IPS DF 19.7 (cell line): ENCODE measurements around the gene DBF4B.
"Not testable (repeated sequence)": the region's sequence is repeated elsewhere in the genome, so short reads cannot be mapped to it uniquely, and the experiment has no call there.

Experiments
- DNase-seq: peaks from one replicate; pipeline ENCODE4 v3.0.0-alpha.2; 2013; ENCODE audit warnings: low read depth, low spot score

DBF4B gene, protein sequence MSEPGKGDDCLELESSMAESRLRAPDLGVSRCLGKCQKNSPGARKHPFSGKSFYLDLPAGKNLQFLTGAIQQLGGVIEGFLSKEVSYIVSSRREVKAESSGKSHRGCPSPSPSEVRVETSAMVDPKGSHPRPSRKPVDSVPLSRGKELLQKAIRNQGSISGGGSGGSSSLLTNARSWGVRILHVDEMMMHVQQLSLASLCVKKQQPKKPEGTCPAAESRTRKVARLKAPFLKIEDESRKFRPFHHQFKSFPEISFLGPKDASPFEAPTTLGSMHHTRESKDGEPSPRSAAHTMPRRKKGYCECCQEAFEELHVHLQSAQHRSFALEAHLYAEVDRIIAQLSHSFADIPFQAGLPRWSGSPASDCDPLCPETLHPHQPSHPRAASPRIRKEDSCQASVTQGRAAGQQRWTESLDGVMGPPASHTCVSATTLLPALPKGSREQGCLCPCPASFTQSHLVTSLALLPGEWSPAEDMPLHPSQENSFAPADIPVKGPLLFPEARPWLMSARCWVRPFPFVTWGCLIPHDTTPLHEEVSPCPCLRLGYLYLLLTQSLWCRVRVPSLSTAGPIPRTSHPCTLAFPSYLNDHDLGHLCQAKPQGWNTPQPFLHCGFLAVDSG

DNA sequence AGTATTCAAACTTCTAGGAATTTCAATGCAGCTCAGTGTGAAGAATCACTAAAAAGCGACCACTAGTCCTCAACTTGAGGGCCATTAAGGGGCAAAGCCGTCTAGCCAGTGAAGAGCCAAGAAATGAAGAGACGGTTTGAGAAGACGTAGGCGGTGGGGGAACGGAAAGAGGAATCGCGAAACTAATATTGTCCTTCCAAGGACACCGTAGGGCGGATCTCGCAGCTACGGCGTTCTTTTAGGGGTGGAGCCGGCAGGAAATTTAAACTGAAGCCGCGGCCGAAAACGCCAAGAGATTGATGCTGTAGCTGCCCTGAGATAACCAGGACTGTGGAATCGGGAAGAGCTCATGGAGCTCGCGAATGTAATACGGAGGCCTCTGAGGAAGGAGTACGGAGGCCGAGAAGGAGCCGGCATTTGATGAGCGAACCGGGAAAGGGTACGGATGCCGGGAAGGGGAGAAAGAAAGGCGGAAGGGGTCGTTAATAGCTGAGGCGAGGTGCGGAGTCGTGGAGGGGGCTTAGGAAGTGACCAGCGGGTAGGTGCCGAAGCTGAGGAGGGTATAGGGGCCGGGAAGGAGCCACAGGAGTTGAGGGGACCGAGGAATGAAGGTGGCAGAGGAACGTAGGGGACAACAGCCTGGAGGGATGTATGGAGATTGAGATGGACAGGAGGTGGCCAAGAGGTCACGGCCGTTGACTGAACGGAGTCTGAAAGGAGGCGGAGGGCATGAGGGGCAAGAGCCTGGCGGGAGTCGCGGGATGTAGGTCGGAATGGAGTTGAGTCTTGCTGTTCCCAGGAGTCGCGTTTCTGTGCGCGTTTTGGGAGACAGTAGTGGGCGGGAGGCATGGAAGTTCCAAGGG lies at the start of gene DBF4B:
Gene DBF4B (plus strand): TSS at position 265 of the 863 bp plus-strand sequence. CDS start 156 bp downstream, at position 421.
- peak; percentile 88 for DNase-seq

DNA sequence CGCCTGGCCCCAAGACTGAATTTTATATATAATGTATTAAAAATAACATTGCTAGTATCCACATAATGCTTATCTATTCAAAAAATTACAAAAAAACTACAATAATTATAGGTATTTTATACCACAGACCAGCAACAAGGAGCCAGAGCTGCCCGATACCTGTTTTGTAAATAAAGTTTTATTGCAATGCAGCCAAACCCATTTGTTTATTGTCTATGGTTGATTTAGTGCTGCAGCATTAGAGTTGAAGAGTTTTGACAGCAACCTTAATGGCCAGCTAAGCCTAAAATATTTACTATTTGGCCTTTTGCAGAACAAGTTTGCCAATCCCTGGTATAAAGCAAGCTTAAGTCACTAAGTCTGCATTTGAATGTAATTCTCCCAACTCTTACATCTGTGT lies 46.6 kb upstream of the DBF4B start:
- no peak for DNase-seq

DNA sequence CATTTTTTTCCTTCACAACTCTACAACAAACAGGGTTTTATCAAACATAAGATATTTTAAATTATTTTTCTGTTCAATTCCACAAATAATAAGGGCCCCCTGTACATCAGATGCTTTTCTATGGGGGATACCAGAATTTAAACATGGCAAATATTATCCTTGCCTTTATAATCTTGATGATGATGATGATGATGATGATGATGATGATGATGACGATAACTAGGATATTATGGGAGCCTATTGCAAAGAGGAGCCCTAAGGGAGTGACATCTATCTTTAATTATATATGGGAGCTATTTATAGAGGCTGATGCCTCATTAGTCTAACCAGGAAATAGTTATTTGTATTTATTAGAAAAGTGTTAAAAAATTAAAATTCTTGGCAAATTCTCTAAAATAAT lies 45.4 kb upstream of the DBF4B start:
- no peak for DNase-seq

DNA sequence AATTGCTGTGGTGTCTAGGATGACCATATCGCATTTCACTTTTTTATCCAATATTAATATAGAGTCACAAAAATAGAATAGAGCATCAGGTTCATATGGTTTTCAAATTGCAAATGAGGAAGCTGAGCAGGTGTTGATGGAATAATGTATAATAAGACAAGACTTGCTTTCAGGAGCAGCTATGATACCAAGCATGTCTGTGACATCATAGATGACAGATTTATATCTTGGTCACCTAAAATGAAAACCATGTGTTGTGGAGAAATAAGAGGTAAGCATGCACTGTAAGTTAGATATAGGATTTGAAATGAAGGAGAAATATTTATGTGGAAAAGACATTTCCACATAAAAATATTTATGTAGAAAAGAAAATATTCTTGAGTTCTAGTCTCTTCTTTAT lies 43.6 kb upstream of the DBF4B start:
- DNase-seq: no peak

DNA sequence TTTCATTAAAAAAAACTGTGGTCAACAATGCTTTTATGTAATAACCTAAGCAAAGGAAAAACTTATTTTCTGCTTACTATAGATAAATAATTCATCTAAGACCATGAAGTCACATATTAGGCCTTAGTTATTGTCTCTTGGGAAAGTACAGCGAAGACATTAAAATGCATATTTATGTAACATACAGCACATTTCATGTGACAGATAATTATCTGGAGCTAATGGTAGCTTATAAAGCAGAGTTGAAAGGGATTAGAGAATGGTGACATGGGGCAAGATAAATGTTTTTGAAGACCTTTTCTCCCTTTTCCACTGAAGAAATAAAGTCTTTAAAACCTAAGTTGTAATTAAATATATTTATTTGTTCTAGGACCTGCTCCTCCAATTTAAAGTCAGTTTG lies 42.5 kb upstream of the DBF4B start:
- DNase-seq: no peak

DNA sequence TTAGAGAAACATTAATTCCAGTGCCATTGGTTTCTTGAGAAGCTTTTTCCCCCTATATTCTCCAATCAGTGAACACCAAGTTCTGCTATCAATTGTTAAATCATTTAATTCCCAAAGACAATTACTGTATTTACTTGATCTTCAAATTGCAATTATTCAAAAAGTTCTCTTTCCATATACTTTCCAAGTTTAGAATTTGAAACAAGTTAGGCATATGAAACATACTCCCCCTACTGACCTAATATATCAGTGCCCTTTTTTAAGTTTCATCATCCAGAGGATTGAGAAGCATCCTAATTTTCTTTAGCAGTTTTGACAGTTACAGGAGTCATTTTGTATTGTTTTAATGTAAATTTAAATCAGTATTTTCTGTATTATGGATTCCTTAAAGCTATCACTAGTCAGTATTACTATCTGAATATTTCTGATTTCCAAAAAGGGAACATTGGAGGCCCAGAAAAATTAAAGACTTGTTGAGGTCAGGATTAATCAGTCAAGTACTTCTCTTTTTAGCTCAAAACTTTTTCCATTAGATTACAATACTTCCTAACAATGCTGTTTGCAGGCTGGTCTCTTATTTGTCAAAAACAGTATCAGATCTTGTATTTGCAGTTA lies 35.9 kb upstream of the DBF4B start:
- no peak for DNase-seq

DNA sequence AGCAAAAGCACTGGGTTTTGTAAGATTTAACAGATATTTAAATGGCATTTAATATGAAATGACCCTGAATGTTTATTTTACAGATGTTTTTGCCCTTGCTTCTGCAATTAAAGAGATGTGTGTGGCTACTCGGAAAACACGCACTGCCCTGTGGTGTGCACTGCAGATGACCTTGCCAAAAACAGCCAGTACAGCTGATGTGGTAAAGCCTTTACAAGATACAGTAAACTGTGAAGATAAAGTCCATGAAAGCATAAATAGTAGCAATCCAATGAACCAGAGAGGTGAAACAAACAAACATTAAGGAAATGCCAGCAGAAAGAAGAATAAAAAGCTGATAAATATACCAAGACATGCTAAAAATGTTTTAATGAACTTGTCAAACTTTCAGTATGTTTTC lies 34.6 kb upstream of the DBF4B start:
- DNase-seq: no peak

DNA sequence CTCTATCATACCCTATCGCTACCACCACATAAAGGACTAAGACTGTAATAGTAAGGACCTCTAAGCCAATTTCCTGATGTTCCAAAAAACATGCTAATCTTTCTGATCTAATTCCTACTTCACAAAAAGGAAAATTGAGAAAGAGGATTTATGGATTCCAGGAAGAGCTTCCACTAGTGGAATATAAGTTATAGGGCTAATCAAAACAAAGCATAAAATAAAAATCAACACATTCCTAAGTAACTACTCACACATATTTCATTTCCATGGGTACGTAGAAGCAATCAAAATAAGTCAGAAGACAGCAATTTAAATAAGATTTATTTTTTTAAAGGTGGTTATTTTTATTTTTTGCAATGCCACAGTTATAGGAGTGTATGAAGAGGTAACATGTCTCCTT lies 31.3 kb upstream of the DBF4B start:
- DNase-seq: no peak

DNA sequence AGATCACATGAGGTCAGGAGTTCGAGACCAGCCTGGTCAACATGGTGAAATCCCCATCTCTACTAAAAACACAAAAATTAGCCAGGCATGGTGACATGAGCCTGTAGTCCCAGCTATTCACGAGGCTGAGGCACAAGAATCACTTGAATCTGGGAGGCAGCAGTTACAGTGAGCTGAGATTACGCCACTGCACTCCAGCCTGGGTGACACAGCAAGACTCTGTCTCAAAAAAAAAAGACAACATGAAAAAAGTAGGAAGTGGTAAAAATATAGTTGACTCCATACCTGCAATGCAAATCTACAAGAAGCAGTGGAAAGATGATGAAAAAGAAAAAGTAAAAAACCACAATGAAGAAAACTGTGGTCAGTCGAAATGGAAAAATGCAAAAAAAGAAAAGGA lies 25.2 kb upstream of the DBF4B start:
- DNase-seq: not testable (repeated sequence)

DNA sequence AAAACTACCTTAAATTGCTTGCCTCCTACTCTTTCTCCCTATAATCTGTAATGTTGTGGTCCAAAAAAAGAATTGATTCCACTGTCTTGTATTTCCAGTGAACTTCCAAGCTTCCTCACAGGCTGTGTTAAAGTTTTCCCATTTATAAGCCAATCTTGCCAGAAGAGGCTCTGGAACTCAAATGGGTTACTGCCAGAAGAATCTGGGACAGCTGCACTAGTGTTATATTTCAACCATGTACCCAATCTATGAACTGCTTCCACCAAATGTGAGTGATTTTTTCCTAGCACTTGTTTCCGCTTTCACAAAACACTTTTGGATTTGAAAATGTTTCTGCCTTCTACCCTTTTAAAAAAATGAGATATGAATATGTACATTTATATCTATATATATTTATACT lies 20.7 kb upstream of the DBF4B start:
- DNase-seq: no peak

DNA sequence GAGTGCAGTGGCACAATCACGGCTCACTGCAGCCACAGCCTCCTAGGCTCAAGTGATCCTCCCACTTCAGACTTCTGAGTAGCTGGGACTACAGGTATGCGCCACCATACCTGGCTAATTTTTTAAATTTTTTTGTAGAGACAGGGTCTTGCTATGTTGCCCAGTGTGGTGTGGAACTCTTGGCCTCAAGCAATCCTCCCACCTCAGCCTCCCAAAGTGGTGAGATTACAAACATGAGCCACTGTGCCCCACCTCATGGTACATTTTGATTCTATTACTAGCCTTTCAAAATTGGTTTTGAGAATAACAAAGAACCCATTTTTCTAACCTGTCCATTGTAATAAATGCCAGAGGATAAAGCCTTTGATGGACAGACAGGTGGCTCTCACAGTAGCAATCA lies 20.3 kb upstream of the DBF4B start:
- DNase-seq: no peak

DNA sequence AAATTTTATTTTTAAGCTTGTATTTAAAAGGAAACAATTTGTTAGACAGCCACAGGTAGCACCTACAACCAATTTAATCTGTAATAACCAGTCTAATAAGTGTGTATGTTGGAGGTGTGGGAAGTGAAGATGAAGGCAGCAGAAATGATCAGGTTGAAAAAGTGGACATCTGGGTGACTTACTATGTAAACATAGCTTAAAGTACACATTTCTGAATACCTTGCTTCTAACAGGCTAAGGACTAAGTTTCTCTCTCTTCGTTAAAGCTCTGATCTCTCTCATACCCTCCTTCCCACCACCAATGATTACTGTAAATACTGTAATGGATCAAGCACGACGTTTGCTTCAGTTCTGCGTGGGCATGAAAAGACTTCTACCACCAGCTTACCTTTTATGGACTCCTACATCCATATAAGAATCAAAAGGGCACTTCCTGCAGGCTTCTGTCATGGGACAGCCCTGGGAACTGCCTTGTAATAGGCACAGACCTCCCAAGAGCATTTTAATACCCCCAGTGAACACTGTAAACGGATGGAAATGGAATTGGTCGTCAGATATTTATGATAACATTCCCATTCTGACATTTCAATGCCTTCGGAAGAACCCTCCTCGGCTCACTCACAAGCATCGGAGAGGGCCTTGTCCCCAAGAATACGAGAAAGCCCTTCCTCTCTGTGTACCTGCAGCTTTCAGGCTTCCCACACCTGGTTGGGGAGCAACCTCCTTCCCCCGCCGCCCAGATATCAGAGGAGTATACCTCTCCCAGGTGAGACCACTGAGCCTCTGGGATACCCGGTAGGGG lies 19.6 kb upstream of the DBF4B start:
- DNase-seq: no peak

DNA sequence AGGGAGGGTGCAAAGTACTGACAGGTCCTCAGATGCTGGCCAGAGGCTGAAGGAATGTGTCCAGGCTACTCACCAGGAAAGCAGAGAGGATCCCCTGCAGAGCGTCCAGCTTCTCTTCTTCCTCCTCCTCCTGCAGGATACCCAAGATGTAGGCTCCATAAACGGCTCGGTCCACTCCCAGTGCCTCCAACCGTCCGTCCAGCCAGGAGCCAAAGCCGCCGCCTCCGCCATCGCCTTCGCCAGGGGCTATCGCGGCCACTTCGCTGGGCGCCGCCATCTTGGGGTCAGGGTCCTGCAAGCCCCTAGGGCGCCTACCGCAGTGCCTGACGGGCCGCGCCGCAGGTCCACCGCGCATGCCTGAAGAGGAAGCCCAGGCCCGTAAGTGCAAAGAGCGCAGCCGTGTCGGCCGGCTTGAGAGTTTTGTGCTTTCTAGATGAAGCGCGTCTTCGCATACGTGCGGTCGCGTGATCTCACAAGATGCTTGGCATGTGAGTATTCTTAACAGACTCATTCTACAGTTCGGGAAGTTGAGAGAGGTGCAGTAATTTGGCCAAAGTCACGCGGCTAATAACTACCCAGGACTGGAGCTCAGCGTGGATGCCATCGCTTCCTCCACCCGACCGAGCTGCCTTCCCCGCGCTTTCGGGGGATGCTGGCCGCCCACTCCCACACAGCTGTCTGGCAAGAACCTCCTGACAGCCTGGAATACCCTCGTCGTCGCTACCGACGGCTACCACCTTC lies 18.8 kb upstream of the DBF4B start, which contains the start of gene CCDC43:
Gene CCDC43 (minus strand): TSS at position 300 of the 741 bp plus-strand sequence. CDS start 23 bp downstream, at position 277.
- peak; percentile 65 for DNase-seq

DNA sequence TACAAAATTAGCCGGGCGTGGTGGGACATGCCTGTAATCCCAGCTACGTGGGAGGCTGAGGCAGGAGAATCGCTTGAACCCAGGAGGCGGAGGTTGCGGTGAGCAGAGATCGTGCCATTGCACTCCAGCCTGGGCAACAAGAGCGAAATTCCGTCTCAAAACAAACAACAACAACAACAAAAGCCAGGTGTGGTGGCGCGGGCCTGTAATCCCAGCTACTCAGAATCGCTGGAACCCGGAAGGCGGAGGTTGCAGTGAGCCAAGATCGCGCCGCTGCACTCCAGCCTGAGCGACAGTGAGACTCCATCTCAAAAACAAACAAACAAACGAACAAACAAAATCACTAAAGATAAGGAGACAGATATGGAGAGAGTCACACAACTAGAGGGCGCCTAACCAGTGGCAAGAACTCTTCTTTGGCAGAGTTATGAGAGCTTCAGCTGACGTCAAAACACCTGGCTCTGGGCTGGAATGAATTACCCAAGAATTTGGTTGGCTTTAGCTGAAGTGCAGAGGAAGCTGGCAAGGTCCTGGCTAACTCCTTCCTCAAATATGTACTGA lies 17.6 kb upstream of the DBF4B start:
- DNase-seq: not testable (repeated sequence)

DNA sequence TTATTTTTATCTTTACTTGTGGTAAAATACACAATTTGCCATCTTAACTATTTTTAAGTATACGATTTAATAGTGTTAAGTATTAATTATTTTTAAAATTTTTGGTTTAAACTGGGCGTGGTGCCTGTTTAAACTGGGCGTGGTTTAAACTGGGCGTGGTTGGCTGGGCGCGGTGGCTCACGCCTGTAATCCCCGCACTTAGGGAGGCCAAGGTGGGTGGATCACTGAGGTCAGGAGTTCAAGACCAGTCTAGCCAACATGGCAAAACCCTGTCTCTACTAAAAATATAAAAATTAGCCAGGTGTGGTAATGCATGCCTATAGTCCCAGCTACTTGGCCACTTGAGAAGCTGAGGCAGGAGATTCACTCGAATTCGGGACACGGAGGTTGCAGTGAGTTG lies 14.9 kb upstream of the DBF4B start:
- DNase-seq: no peak

DNA sequence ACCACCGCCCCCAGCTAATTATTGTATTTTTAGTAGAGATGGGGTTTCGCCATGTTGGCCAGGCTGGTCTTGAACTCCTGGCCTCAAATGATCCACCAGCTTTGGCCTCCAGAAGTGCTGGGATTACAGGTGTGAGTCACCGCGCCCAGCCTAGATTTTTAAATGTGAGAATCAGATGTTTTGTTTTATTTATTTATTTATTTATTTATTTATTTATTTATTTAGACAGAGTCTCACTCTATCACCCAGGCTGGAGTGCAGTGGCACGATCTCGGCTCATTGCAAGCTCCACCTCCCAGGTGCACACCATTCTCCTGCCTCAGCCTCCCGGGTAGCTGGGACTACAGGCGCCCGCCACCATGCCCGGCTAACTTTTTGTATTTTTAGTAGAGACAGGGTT lies 8.2 kb upstream of the DBF4B start:
- not testable (repeated sequence) for DNase-seq

DNA sequence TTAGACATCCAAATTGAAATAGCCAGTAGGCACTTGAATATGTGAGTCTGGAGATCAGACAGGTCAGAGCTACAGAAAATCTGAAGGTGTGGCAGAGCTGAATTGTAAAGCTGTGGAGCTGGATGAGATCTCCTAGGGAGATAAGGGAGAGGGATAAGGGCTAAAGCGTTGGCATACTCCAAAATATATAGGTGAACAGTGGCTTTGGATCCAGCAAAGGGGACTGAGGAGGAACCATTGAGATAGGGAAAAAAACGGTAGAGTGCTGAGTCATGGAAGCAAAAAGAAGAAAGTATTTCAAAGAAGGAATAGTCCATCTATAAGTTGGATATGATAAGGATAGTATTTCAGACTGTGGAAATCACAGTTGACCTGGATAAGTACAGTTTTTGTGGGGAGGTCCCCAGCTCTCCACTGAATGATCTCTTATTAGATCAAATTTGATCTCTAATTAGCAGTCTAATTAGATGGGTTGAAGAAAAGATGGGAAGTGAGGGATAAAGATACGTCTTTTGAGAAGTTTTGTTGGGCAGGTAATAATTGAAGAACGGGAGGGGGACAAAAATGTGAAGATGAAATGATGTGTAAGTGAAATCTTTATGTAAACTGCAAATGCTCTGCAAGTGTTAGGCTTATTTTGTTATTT lies 587 bp upstream of the DBF4B start:
- no peak for DNase-seq

DNA sequence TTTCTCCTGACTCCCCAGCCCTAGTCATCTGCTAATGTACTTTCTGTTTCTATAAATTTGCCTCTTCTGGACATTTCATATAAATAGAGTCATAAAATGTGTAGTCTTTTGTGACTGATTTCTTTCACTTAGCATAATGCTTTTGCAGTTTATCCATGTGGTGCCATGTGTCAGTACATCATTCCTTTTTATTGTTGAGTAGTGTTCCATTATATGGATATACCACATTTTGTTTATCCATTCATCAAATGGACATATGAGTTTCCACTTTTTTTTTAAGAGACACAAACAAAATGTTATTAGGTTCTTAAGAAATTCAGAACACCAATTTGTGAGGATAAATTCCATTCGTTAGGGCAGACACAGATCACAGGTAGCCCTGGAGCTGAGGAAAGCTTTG lies 11.0 kb downstream of the DBF4B start:
- no peak for DNase-seq

DNA sequence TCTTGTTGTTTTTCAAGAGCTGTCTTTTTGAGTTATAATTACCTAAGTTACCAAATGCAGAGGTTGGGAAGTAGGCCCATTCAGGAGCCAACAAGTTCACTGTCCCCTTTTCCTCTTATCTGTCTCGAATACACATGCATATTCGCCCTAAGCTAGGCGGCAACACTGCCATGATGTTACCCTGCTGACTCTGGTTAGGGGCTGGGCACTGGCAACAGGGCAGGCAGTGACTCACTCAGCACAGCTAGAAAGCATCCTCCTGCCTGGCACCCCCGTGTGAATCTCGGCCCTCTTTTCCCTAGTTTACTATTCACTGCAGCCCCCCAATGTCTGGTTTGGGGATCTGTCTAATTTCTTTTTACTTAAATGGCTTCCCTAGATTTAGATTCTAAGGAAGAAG lies 13.8 kb downstream of the DBF4B start:
- no peak for DNase-seq
